ENCODE measurements around the gene TMEM214.
"Not testable (repeated sequence)": the region's sequence is repeated elsewhere in the genome, so short reads cannot be mapped to it uniquely, and the experiment has no call there.

TMEM214 gene

GRCh38 chr2:27070653-27071276 lies 38.0 kb downstream of the TMEM214 start:
- no peak for DNase-seq (ENCODE audit: low read depth in 2 of 2)

- DNase-seq (ENCODE audit: low read depth in 2 of 2), result peak; percentile 86
These were observed 38.7 kb downstream of the TMEM214 start, which contains the start of gene OST4 for GRCh38 chr2:27071277-27071989. TSS of gene OST4 (minus strand) at chr2:27071654.

DNA sequence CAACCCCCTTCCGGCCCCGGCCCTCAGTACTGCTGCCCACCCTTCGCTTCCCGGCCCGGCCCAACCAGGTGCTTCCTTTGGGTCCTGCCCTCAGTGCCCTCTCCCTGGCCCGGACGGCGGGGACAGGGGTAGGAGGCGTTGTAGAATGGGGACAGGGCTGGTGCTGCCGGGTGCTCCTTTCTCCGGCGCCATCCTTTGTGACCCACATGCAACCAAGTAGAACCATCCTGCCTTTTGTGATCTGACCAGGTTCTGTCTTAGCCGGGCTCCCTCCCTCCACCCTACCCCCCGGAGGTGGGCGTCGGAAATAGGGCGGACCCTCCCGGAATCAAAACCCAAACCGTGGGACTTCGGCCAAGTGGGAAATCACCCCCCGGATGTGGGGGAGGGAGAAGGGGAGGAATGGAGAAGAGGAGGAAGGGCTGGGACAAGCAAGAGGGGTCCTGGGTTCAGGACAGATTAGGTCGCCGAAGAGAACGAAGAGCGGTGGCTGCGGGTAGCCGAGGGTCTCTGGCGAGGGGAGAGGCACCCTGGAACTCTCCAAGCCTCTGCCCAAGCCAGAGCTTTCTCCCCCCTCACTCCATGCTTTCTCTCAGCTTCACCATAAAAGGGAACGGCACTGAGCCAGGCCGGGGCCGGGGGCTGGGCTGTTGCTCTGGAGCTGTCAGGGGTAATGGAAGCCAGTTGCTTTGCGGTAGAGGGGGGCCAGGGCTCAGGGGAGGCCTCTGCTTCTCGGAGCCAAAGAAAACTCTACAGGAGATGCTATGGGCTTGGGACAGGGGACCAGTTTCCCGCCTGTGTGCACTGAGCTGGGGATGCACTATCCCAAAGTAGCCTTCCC lies 39.4 kb downstream of the TMEM214 start:
- peak; percentile 86 to 87 for DNase-seq (ENCODE audit: low read depth in 2 of 2)

- peak in 1 of 2 experiments; percentile 41 for DNase-seq (ENCODE audit: low read depth in 2 of 2)
These were observed 40.2 kb downstream of the TMEM214 start for GRCh38 chr2:27072920-27073319.

DNA sequence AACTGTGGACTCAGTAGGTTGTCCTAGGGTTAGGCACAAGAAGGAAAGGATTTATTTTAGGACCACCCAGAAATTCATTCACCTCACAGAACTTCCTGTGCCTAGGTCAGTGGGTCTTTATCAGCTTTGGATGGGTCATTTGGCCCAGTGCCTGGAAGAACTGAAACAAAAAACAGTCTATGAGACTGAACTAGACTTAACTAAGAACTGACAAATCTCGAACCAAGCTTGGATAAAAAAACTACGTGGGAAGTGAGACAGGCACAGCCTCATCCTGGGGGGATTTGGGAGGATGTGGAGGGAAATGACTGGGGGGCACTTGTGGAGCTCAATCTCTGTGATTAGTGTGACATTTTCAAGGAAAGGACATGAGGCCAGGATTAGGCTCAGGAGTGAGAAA lies 41.0 kb downstream of the TMEM214 start:
- no peak for DNase-seq (ENCODE audit: low read depth in 2 of 2)

GRCh38 chr2:27074738-27075565 lies 42.2 kb downstream of the TMEM214 start:
- DNase-seq (ENCODE audit: low read depth in 2 of 2), result no peak

DNA sequence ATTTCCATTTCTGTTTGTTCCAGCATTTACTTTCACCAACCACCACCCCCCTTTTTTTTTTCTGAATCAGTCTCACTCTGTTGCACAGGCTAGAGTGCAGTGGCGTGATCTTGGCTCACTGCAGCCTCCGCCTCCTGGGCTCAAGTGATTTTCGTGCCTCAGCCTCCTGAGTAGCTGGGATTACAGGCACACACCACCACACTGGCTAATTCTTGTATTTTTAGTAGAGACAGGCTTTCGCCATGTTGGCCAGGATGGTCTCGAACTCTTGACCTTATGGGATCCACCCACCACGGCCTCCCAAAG lies 42.8 kb downstream of the TMEM214 start:
- not testable (repeated sequence) for DNase-seq (ENCODE audit: low read depth in 2 of 2)

DNA sequence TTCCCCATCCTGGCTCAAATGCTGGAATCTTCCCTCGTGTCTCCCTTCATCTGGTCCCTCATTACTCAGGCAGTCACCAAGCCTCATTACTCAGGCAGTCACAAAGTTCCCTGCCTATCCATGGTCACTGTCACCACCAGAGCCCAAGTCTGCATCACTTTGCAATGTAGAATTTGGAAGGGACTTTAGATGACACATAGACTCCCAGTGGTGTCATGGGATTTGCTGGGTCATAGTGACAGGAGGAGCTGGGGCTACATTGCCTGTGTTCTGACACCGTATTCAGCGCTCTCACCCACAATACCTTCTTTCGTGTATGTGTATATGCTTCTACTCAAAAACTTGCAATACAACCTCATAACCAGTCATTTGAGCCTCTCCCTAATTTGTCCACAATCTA lies 43.6 kb downstream of the TMEM214 start:
- DNase-seq (ENCODE audit: low read depth in 2 of 2), result no peak

- no peak for DNase-seq (ENCODE audit: low read depth in 2 of 2)
These were observed 44.5 kb downstream of the TMEM214 start for GRCh38 chr2:27077231-27077630.

- peak; percentile 94 for DNase-seq (ENCODE audit: low read depth in 2 of 2)
These were observed 45.8 kb downstream of the TMEM214 start, which contains the start of gene EMILIN1 for GRCh38 chr2:27078267-27079194. TSS of gene EMILIN1 (plus strand) at chr2:27078615. CDS start at chr2:27079066, 451 bp downstream.

DNA sequence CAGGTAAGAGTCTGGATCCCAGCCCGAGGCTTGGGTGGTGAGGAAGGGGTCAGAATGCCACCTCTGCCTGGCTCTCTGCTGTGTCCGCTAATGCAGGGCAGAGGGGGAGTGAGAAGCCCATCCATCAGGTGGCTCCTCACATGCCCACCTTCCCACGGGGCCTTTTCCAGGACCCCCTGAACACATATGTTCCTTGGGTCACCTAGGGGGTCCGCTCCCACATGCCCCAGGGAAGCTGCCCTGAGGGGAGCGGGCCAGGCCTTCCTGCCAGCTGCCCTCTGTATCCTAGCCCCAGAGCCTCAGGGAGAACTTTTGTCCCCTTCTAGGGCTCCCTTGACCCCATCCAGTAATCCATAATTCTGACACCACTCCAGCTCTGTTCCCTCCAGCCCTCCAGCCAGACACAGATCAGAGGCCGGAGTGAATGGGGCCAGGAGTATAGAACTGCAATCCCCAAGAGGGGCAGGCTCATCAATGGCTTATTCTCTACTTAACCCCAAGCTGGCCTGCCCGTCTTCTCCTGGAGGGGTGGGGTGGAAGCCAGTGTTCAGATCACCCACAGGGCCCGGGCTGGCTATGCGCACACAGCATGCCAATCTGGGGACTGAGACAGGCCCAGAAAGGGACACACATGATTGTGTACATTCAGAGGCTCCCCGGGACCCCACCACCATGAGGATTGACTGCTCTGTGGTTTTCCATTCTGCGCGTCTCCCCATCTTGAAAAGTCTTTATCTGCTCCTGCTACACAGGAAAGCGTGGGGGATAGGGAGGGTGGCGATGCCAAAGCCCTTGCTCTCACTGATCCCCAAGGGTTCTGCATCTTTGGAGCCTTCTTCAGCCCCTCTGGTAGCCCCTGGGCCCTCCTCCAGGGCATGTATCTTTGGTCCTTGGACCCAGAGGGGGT lies 46.7 kb downstream of the TMEM214 start:
- no peak for DNase-seq (ENCODE audit: low read depth in 2 of 2)

DNA sequence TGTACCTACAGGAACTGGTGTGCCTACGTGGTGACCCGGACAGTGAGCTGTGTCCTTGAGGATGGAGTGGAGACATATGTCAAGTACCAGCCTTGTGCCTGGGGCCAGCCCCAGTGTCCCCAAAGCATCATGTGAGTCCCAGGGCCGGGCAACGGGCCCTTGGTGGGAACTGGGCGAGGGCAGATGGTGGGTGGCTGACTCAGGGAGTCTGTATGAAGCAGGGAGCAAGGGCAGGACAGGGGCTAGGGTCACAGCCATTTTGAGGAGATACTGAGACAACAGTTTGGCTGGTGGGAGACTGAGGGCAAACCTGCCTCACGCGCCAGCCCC lies 47.3 kb downstream of the TMEM214 start:
- DNase-seq (ENCODE audit: low read depth in 2 of 2), result no peak

DNA sequence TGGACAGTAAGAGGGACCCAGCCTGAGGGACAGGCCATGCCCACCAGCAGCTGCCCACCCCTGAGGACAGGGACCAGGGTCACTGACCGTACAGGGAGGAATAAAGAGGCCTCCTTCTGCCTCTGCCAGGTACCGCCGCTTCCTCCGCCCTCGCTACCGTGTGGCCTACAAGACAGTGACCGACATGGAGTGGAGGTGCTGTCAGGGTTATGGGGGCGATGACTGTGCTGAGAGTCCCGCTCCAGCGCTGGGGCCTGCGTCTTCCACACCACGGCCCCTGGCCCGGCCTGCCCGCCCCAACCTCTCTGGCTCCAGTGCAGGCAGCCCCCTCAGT lies 47.8 kb downstream of the TMEM214 start:
- DNase-seq (ENCODE audit: low read depth in 2 of 2), result no peak

DNA sequence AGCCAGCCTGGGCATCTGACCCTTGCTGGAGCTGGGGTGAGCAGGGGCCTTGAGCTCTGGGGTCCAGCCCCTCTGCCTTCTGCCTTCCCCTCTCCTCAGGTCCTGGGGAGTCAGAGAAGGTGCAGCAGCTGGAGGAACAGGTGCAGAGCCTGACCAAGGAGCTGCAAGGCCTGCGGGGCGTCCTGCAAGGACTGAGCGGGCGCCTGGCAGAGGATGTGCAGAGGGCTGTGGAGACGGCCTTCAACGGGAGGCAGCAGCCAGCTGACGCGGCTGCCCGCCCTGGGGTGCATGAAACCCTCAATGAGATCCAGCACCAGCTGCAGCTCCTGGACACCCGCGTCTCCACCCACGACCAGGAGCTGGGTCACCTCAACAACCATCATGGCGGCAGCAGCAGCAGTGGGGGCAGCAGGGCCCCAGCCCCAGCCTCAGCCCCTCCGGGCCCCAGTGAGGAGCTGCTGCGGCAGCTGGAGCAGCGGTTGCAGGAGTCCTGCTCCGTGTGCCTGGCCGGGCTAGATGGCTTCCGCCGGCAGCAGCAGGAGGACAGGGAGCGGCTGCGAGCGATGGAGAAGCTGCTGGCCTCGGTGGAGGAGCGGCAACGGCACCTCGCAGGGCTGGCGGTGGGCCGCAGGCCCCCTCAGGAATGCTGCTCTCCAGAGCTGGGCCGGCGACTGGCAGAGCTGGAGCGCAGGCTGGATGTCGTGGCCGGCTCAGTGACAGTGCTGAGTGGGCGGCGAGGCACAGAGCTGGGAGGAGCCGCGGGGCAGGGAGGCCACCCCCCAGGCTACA lies 49.4 kb downstream of the TMEM214 start:
- no peak for DNase-seq (ENCODE audit: low read depth in 2 of 2)

DNA sequence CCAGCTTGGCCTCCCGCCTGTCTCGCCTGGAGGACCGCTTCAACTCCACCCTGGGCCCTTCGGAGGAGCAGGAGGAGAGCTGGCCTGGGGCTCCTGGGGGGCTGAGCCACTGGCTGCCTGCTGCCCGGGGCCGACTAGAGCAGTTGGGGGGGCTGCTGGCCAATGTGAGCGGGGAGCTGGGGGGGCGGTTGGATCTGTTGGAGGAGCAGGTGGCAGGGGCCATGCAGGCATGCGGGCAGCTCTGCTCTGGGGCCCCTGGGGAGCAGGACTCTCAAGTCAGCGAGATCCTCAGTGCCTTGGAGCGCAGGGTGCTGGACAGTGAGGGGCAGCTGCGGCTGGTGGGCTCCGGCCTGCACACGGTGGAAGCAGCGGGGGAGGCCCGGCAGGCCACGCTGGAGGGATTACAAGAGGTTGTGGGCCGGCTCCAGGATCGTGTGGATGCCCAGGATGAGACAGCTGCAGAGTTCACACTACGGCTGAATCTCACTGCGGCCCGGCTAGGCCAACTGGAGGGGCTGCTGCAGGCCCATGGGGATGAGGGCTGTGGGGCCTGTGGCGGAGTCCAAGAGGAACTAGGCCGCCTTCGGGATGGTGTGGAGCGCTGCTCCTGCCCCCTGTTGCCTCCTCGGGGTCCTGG lies 50.1 kb downstream of the TMEM214 start:
- no peak for DNase-seq (ENCODE audit: low read depth in 2 of 2)

- no peak for DNase-seq (ENCODE audit: low read depth in 2 of 2)
These were observed 50.9 kb downstream of the TMEM214 start for GRCh38 chr2:27083410-27084296.

GRCh38 chr2:27084297-27085061 lies 51.7 kb downstream of the TMEM214 start:
- DNase-seq (ENCODE audit: low read depth in 2 of 2), result no peak

Data from fibroblast of skin of left quadriceps (primary cell).